Panc1 (cell line): ENCODE data around the gene NMRK2. TPM values are rescaled to one million over a fixed set of nuclear protein-coding genes. Genes with fewer than 3 reads are reported as not detected.
A peak's percentile ranks its signal among the peaks of the same experiment; 100 is the strongest.
"Not testable (repeated sequence)": the region's sequence is repeated elsewhere in the genome, so short reads cannot be mapped to it uniquely, and the experiment has no call there.

Source experiments
- ATAC-seq: fragments of 200-7000 bp; cut with Tn5 transposase; 2 replicates; pipeline ENCODE4 v1.9.1; 2020; ENCODE audit warnings: mild to moderate bottlenecking, moderate library complexity
- BruUV-seq: library from RNA; stranded (reverse); fragments of 400-500 nt; replicated peaks from 2 replicates; lab custom pipeline; 2021; lab: Mats Ljungman, UMichigan
- CTCF ChIA-PET: fragments of 300-600 bp; sonication (Branson Sonifier 250); formaldehyde crosslinking; loops from one replicate; lab custom pipeline; 2022; ENCODE audit warnings: antibody characterized with exemption; lab: Charles Lee
- POLR2A ChIA-PET: fragments of 300-600 bp; sonication (Branson Sonifier 250); formaldehyde crosslinking; loops from one replicate; lab custom pipeline; 2022; ENCODE audit warnings: antibody characterized with exemption; lab: Charles Lee
- DNase-seq: peaks from one replicate; pipeline ENCODE4 v3.0.0-alpha.2; 2010; ENCODE audit warnings: low read depth, low spot score
- H3K27ac ChIP-seq: 2 replicates; pipeline ENCODE4 v1.5.1; 2011; ENCODE audit warnings: mild to moderate bottlenecking, low read length, inconsistent platforms
- H3K27me3 ChIP-seq: fragments of 200-500 bp; sonication (Bioruptor generic); 2 replicates; pipeline ENCODE4 v1.6.0; 2014; ENCODE audit warnings: low read length, inconsistent platforms; ENCODE audit not compliant: control insufficient read depth, insufficient read depth
- H3K36me3 ChIP-seq: fragments of 200-500 bp; sonication (Bioruptor generic); 2 replicates; pipeline ENCODE4 v1.5.1; 2014; ENCODE audit warnings: inconsistent platforms, mild to moderate bottlenecking, low read length, moderate library complexity; ENCODE audit not compliant: control insufficient read depth, insufficient read depth
- H3K4me1 ChIP-seq: 2 replicates; pipeline ENCODE4 v1.5.1; 2011; ENCODE audit warnings: inconsistent platforms, mild to moderate bottlenecking, low read length, moderate library complexity; ENCODE audit not compliant: control insufficient read depth, insufficient read depth
- H3K4me3 ChIP-seq, 2 experiments: 2 replicates each; pipeline ENCODE4 v1.5.1; 2011 to 2012; ENCODE audit warnings: low read depth in 2 of 2, low read length in 2 of 2, mild to moderate bottlenecking in 2 of 2, inconsistent platforms in 1 of 2, moderate library complexity in 1 of 2
- H3K9me3 ChIP-seq: fragments of 200-500 bp; sonication (Bioruptor generic); 2 replicates; pipeline ENCODE4 v1.5.1; 2014; ENCODE audit warnings: low read depth, mild to moderate bottlenecking, inconsistent platforms, low read length, moderate library complexity; ENCODE audit not compliant: control insufficient read depth, insufficient read depth
- POLR2AphosphoS5 ChIP-seq: IDR thresholded peaks from 2 replicates; pipeline ENCODE4 v1.6.1; 2012; ENCODE audit warnings: mild to moderate bottlenecking, low read depth, low read length, moderate library complexity
- SIN3A ChIP-seq: IDR thresholded peaks from 2 replicates; pipeline ENCODE4 v1.6.1; 2012; ENCODE audit warnings: low read depth, mild to moderate bottlenecking, low read length, moderate library complexity, borderline replicate concordance; ENCODE audit not compliant: insufficient read depth
- TCF7L2 ChIP-seq: IDR thresholded peaks from 2 replicates; pipeline ENCODE4 v1.6.1; 2011; ENCODE audit warnings: mild to moderate bottlenecking, low read depth, low read length, inconsistent platforms
- in situ Hi-C: cut with HindIII; loops from 2 replicates; pipeline ENCODE4 v1.10.0; 2016; ENCODE audit warnings: low sequenced_read_pairs, low pct_unique_long_range_greater_than_20kb
- intact Hi-C: fragments of 100-400 bp; cut with micrococcal nuclease; formaldehyde crosslinking; loops from one replicate; pipeline ENCODE4 v1.10.0; 2022; ENCODE audit not compliant: unreplicated experiment
- total RNA-seq: library from RNA; stranded (reverse); gene quantifications from one replicate; pipeline ENCODE4 v1.2.1, GENCODE V29; 2021; ENCODE audit not compliant: unreplicated experiment
- TF ChIP-seq, protein P1 (sequence below): fragments of 450-650 bp; IDR thresholded peaks from 2 replicates; pipeline ENCODE4 v1.5.1; 2017; ENCODE audit warnings: mild to moderate bottlenecking
- TF ChIP-seq, protein P2 (sequence below), 2 experiments: IDR thresholded peaks; 2 replicates each; pipeline ENCODE4 v1.6.1; 2011 to 2012; ENCODE audit warnings: low read depth in 2 of 2, control low read depth in 1 of 2, low read length in 1 of 2, mild to moderate bottlenecking in 1 of 2, moderate library complexity in 1 of 2; ENCODE audit not compliant: insufficient read depth in 1 of 2

NMRK2 gene
- total RNA-seq, 1 experiment from 2014 or later, result 0.21 TPM

DNA sequence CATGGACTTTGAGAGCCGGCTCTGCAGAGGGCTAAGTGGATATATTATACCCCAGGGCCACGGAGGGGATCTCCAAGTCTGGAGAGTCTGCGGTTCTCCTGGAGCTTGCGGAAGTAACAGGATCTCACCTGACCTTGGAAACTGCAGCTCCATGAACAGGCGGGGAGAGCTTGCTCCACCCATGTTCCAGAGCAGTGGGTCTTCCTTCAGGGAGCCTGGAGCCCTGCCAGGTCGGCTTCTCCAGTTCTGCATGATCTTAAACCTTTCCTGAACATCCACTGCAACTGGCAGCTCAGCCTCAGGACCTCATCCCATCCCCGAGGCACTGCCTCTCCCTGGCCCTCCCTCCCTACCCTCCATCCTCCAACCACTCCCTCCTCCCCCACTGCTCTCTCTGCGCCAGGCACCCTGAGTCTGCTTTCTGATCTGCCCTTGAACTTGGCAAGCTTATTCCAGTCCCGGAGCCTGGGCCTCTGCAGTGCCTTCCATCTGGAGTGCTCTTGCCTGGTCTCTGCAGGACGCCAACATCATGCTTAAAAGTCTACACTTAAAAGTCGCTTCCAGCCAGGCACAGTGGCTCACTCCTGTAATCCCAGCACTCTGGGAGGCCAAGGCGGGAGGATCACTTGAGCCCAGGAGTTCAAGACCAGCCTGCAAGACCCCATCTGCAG lies 39.2 kb upstream of the NMRK2 start:
- intact Hi-C loops (no loop called here), in situ Hi-C loops (no loop called here)
- Histone ChIP-seq H3K4me1 (no peaks in the 10 kb centered on the region), H3K27me3 (no peaks in the 10 kb centered on the region), H3K27ac (no peak overlapping the region), H3K9me3 (no peaks in the 10 kb centered on the region), H3K36me3 (no peaks in the 10 kb centered on the region), H3K4me3 (no peak overlapping the region)
- DNase-seq (no peak), ATAC-seq (peak; percentile 34; the same call in 1 of the 2 replicates)
- TF ChIP-seq TCF7L2, result no peak
- no peak for TF ChIP-seq POLR2AphosphoS5
- TF ChIP-seq, protein P1, sequence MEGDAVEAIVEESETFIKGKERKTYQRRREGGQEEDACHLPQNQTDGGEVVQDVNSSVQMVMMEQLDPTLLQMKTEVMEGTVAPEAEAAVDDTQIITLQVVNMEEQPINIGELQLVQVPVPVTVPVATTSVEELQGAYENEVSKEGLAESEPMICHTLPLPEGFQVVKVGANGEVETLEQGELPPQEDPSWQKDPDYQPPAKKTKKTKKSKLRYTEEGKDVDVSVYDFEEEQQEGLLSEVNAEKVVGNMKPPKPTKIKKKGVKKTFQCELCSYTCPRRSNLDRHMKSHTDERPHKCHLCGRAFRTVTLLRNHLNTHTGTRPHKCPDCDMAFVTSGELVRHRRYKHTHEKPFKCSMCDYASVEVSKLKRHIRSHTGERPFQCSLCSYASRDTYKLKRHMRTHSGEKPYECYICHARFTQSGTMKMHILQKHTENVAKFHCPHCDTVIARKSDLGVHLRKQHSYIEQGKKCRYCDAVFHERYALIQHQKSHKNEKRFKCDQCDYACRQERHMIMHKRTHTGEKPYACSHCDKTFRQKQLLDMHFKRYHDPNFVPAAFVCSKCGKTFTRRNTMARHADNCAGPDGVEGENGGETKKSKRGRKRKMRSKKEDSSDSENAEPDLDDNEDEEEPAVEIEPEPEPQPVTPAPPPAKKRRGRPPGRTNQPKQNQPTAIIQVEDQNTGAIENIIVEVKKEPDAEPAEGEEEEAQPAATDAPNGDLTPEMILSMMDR, result no peak
- TF ChIP-seq SIN3A, result no peak
- TF ChIP-seq, protein P2, sequence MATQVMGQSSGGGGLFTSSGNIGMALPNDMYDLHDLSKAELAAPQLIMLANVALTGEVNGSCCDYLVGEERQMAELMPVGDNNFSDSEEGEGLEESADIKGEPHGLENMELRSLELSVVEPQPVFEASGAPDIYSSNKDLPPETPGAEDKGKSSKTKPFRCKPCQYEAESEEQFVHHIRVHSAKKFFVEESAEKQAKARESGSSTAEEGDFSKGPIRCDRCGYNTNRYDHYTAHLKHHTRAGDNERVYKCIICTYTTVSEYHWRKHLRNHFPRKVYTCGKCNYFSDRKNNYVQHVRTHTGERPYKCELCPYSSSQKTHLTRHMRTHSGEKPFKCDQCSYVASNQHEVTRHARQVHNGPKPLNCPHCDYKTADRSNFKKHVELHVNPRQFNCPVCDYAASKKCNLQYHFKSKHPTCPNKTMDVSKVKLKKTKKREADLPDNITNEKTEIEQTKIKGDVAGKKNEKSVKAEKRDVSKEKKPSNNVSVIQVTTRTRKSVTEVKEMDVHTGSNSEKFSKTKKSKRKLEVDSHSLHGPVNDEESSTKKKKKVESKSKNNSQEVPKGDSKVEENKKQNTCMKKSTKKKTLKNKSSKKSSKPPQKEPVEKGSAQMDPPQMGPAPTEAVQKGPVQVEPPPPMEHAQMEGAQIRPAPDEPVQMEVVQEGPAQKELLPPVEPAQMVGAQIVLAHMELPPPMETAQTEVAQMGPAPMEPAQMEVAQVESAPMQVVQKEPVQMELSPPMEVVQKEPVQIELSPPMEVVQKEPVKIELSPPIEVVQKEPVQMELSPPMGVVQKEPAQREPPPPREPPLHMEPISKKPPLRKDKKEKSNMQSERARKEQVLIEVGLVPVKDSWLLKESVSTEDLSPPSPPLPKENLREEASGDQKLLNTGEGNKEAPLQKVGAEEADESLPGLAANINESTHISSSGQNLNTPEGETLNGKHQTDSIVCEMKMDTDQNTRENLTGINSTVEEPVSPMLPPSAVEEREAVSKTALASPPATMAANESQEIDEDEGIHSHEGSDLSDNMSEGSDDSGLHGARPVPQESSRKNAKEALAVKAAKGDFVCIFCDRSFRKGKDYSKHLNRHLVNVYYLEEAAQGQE (IDR thresholded peaks at IDR 0.05; ENCODE audit: insufficient read depth in 1 of 2, low read depth in 2 of 2, low read length in 1 of 2), result no peak
- ChIA-PET CTCF (no interaction called here), POLR2A (no interaction called here)
- no TSS peak for BruUV-seq

DNA sequence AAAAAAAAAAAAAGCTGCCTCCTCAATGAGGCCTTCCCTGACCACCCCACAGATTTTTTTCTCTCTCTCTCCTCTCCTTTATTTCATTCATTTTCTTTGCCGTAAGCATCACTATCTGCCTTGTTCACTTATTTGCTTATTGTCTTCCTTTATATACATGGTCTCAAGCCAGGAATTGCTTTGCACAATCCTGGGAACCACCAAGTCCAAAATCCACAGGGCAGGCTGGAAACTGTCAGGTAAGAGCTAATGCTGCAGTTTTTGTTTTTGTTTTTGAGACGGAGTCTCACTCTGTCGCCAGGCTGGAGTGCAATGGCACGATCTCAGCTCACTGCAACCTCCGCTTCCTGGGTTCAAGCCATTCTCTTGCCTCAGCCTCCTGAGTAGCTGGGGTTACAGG lies 37.9 kb upstream of the NMRK2 start:
- in situ Hi-C loops, H3K4me3 ChIP-seq, H3K27me3 ChIP-seq, H3K4me1 ChIP-seq, H3K27ac ChIP-seq, intact Hi-C loops, H3K36me3 ChIP-seq, ATAC-seq, H3K9me3 ChIP-seq, BruUV-seq, DNase-seq, POLR2A ChIA-PET: not testable (repeated sequence)
- CTCF ChIA-PET, result interaction anchor here (0.6 kb wide), 2 partner anchors 40 to 286 kb away, joined by 3 to 4 read pairs; no protein-coding TSS in a partner anchor

DNA sequence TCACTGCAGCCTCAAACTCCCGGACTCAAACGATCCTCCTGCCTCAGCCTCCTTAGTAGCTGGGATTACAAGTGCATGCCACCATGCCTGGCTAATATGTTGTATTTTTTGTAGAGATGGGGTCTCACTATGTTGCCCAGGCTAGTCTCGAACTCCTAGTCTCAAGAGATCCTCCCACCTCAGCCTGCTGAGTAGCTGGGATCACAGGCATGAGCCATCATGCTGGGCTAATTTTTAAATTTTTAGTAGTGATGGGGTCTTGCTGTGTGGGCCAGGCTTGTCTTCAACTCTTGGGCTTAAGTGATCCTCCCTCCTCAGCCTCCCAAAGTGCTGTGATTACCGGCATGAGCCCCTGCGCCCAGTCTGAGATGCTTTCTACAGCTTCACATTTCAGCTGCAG lies 37.1 kb upstream of the NMRK2 start:
- in situ Hi-C loops (no loop called here), intact Hi-C loops (no loop called here)
- H3K9me3 ChIP-seq, result no peaks in the 10 kb centered on the region
- no peaks in the 10 kb centered on the region for H3K4me1 ChIP-seq
- ChIA-PET CTCF (no interaction called here), POLR2A (no interaction called here)
- no peak overlapping the region for H3K27ac ChIP-seq
- H3K4me3 ChIP-seq, result no peak overlapping the region
- BruUV-seq, result no TSS peak
- no peak for ATAC-seq
- TF ChIP-seq POLR2AphosphoS5 (no peak), TCF7L2 (no peak), SIN3A (no peak)
- TF ChIP-seq, protein P2 (IDR thresholded peaks at IDR 0.05; ENCODE audit: insufficient read depth in 1 of 2, low read depth in 2 of 2, low read length in 1 of 2), result no peak
- TF ChIP-seq, protein P1, result no peak
- no peaks in the 10 kb centered on the region for H3K27me3 ChIP-seq
- no peak for DNase-seq
- H3K36me3 ChIP-seq, result no peaks in the 10 kb centered on the region
